Panc1 (cell line): ENCODE data around the gene ADSL.

Source experiments
- POLR2AphosphoS5 ChIP-seq: IDR thresholded peaks from 2 replicates; pipeline ENCODE4 v1.6.1; 2012; ENCODE audit warnings: mild to moderate bottlenecking, low read depth, low read length, moderate library complexity
- SIN3A ChIP-seq: IDR thresholded peaks from 2 replicates; pipeline ENCODE4 v1.6.1; 2012; ENCODE audit warnings: low read depth, mild to moderate bottlenecking, low read length, moderate library complexity, borderline replicate concordance; ENCODE audit not compliant: insufficient read depth
- TCF7L2 ChIP-seq: IDR thresholded peaks from 2 replicates; pipeline ENCODE4 v1.6.1; 2011; ENCODE audit warnings: mild to moderate bottlenecking, low read depth, low read length, inconsistent platforms
- TF ChIP-seq, protein P1 (sequence below): fragments of 450-650 bp; IDR thresholded peaks from 2 replicates; pipeline ENCODE4 v1.5.1; 2017; ENCODE audit warnings: mild to moderate bottlenecking
- TF ChIP-seq, protein P2 (sequence below), 2 experiments: IDR thresholded peaks; 2 replicates each; pipeline ENCODE4 v1.6.1; 2011 to 2012; ENCODE audit warnings: low read depth in 2 of 2, control low read depth in 1 of 2, low read length in 1 of 2, mild to moderate bottlenecking in 1 of 2, moderate library complexity in 1 of 2; ENCODE audit not compliant: insufficient read depth in 1 of 2

DNA sequence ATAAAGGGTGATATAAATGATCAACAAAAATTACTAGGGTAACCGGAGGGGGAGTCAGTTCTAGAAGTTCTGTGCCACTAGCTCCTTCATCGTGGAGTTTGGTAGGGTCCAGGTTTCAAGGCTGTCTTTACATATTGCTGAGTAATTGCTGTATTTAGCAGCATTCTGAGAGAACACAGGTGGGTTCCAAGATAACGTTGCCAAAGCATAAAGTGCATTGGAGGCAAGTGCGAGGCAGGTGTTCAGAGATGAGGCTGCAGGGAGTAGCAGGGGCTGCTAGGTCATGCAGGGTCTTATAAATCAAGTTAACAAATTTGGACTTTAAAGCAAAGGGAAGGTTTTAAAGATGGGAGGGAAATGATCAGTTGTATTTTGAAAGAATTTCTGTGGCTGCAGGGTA lies 41.9 kb downstream of the ADSL start:
- TF ChIP-seq POLR2AphosphoS5 (no peak), SIN3A (no peak), TCF7L2 (no peak)
- TF ChIP-seq, protein P1, sequence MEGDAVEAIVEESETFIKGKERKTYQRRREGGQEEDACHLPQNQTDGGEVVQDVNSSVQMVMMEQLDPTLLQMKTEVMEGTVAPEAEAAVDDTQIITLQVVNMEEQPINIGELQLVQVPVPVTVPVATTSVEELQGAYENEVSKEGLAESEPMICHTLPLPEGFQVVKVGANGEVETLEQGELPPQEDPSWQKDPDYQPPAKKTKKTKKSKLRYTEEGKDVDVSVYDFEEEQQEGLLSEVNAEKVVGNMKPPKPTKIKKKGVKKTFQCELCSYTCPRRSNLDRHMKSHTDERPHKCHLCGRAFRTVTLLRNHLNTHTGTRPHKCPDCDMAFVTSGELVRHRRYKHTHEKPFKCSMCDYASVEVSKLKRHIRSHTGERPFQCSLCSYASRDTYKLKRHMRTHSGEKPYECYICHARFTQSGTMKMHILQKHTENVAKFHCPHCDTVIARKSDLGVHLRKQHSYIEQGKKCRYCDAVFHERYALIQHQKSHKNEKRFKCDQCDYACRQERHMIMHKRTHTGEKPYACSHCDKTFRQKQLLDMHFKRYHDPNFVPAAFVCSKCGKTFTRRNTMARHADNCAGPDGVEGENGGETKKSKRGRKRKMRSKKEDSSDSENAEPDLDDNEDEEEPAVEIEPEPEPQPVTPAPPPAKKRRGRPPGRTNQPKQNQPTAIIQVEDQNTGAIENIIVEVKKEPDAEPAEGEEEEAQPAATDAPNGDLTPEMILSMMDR, result no peak
- TF ChIP-seq, protein P2, sequence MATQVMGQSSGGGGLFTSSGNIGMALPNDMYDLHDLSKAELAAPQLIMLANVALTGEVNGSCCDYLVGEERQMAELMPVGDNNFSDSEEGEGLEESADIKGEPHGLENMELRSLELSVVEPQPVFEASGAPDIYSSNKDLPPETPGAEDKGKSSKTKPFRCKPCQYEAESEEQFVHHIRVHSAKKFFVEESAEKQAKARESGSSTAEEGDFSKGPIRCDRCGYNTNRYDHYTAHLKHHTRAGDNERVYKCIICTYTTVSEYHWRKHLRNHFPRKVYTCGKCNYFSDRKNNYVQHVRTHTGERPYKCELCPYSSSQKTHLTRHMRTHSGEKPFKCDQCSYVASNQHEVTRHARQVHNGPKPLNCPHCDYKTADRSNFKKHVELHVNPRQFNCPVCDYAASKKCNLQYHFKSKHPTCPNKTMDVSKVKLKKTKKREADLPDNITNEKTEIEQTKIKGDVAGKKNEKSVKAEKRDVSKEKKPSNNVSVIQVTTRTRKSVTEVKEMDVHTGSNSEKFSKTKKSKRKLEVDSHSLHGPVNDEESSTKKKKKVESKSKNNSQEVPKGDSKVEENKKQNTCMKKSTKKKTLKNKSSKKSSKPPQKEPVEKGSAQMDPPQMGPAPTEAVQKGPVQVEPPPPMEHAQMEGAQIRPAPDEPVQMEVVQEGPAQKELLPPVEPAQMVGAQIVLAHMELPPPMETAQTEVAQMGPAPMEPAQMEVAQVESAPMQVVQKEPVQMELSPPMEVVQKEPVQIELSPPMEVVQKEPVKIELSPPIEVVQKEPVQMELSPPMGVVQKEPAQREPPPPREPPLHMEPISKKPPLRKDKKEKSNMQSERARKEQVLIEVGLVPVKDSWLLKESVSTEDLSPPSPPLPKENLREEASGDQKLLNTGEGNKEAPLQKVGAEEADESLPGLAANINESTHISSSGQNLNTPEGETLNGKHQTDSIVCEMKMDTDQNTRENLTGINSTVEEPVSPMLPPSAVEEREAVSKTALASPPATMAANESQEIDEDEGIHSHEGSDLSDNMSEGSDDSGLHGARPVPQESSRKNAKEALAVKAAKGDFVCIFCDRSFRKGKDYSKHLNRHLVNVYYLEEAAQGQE (IDR thresholded peaks at IDR 0.05; ENCODE audit: insufficient read depth in 1 of 2, low read depth in 2 of 2, low read length in 1 of 2), result no peak
